Naive thymus-derived CD8-positive, alpha-beta T cell (primary cell): ENCODE results near the gene EXPH5. TPM values are rescaled to one million over a fixed set of nuclear protein-coding genes. Genes with fewer than 3 reads are reported as not detected.
"Not testable (repeated sequence)": the region's sequence is repeated elsewhere in the genome, so short reads cannot be mapped to it uniquely, and the experiment has no call there.

Source experiments
- ATAC-seq, 2 donors: fragments of 150-1000 bp; cut with Tn5 transposase in 1 of 2; sonication (Bioruptor Pico), chemical (Tn5 transposase) in 1 of 2; 1 replicate in 1 of 2; 2 replicates in 1 of 2; pipeline ENCODE4 v1.10.0; 2021; ENCODE audit warnings: mild to moderate bottlenecking in 2 of 2, moderate library complexity in 2 of 2
- POLR2A ChIA-PET: fragments of 350-600 bp; sonication (Branson Sonifier 250); formaldehyde crosslinking; loops from one replicate; lab custom pipeline; 2021; ENCODE audit warnings: antibody characterized with exemption; lab: Charles Lee
- DNase-seq, 10 donors: peaks; one replicate each; pipeline versions ENCODE4 v3.0.0 to v3.0.0-alpha.2; 2020 to 2022
- H3K27ac Mint-ChIP-seq, 10 donors: one replicate each; pipeline ENCODE4 v1.8.0; 2020 to 2022; ENCODE audit warnings: mild to moderate bottlenecking in 10 of 10, mixed read lengths in 10 of 10, moderate library complexity in 4 of 10, inconsistent platforms in 1 of 10
- H3K27me3 Mint-ChIP-seq, 5 donors: one replicate each; pipeline ENCODE4 v1.8.0; 2021 to 2022; ENCODE audit warnings: mixed read lengths in 5 of 5
- H3K36me3 Mint-ChIP-seq, 3 donors: one replicate each; pipeline ENCODE4 v1.8.0; 2020 to 2022; ENCODE audit warnings: mixed read lengths in 3 of 3, mild to moderate bottlenecking in 2 of 3, inconsistent platforms in 1 of 3
- H3K4me1 Mint-ChIP-seq, 4 donors: one replicate each; pipeline ENCODE4 v1.8.0; 2021 to 2022; ENCODE audit warnings: mixed read lengths in 4 of 4
- H3K4me3 Mint-ChIP-seq, 10 donors: one replicate each; pipeline ENCODE4 v1.8.0; 2020 to 2022; ENCODE audit warnings: mild to moderate bottlenecking in 10 of 10, mixed read lengths in 10 of 10, moderate library complexity in 6 of 10, inconsistent platforms in 1 of 10
- H3K9me3 Mint-ChIP-seq, 9 donors: one replicate each; pipeline ENCODE4 v1.8.0; 2020 to 2022; ENCODE audit warnings: mixed read lengths in 9 of 9, mild to moderate bottlenecking in 3 of 9, inconsistent platforms in 1 of 9, moderate library complexity in 1 of 9
- polyA plus RNA-seq, 3 donors: library from polyadenylated mRNA; unstranded; fragments of 300-500 nt; fragmentation: Illumina TruSeq; gene quantifications; one replicate each; pipeline ENCODE4 v1.2.3, GENCODE V29; 2021
- total RNA-seq, 8 experiments: library from RNA in 2 of 8; stranded (reverse) in 2 of 8; gene quantifications; one replicate each; pipeline ENCODE4 v1.2.3 and lab custom pipeline; 2021 to 2026

Gene EXPH5
- total and polyA plus RNA-seq, 5 experiments from 2014 or later: 0.82 to 8.7 (median 2.3) TPM

DNA sequence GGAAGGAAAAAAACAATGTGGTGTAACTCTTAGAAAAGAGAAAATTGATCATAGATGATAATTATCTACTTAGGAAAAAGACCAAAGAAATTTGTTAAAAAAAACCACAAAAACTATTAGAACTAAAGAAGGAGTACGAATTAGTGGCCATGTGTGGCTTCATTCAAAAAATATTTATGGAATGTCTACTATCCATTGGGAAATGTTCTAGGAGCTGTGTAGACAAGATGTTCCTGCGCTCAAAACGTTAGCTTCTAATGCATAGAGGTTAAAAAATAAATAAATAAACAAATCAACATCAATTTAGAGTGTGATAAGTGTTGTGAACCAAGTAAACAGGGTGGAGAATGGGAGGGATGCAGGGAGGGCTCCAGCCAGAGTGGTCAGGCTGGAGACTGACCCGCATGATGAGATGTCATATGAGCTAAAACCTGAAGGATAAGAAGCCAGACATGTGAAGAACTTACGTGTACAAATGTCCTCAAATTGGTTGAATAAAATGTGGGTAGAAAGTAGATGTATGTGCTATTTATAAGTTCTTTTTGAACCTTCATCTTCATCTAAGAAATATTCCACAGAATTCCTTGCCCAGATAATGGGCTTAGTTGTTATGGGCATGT, 4.3 kb upstream of the EXPH5 start:
- Mint-ChIP-seq H3K4me3 (no peak overlapping the region), H3K9me3 (no peaks in the 10 kb centered on the region), H3K36me3 (peaks cover 0 to 5% (median 0%) of the 10 kb centered on the region in 3 donors), H3K4me1 (peaks cover 4 to 13% (median 8%) of the 10 kb centered on the region in 4 donors), H3K27me3 (peaks cover 0 to 20% (median 0%) of the 10 kb centered on the region in 5 donors), H3K27ac (no peak overlapping the region)
- ATAC-seq: no peak
- POLR2A ChIA-PET: no interaction called here
- no peak for DNase-seq

GRCh38 chr11:108596701-108597100, 3.1 kb upstream of the EXPH5 start:
- H3K27me3 Mint-ChIP-seq: peaks cover 0 to 22% (median 0%) of the 10 kb centered on the region in 5 donors
- DNase-seq: no peak
- no peak overlapping the region for H3K27ac Mint-ChIP-seq
- POLR2A ChIA-PET: no interaction called here
- peaks cover 0 to 5% (median 0%) of the 10 kb centered on the region in 3 donors for H3K36me3 Mint-ChIP-seq
- ATAC-seq: no peak
- no peaks in the 10 kb centered on the region for H3K9me3 Mint-ChIP-seq
- no peak overlapping the region for H3K4me3 Mint-ChIP-seq
- H3K4me1 Mint-ChIP-seq: peaks cover 9 to 25% (median 19%) of the 10 kb centered on the region in 4 donors

DNA sequence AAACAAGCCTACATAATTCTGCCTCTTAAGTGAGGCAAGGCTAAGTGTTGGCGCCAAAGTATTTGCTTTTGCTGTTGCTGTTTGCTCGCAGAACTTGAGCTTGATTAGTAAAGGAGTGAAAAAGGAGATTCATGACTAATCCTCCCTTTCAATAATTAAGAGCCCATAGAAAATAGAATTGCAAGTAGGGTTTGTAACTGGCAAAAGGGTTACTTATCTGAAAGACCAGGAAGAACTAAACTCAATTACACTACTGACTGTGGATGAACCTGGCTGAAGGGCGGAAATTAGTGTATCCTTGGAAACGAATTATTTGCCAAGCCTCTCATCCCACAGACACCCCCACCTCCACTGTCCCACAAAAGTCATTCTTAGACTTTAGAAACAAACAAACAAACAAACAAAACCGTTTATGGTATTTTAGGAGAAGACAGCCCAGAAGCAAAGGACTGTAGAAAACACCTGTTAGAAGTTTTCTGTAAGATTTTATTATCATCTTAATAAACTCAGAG, 411 bp upstream of the EXPH5 start:
- Mint-ChIP-seq H3K27me3 (peaks cover 0 to 22% (median 0%) of the 10 kb centered on the region in 5 donors), H3K4me3 (peak overlapping the region; percentile 89 to 99 (median 96)), H3K9me3 (no peaks in the 10 kb centered on the region), H3K36me3 (peaks cover 0 to 5% (median 0%) of the 10 kb centered on the region in 3 donors), H3K27ac (peak overlapping the region in 9 of 10 donors; percentile 9 to 98 (median 94)), H3K4me1 (peaks cover 9 to 25% (median 20%) of the 10 kb centered on the region in 4 donors)
- no peak for ATAC-seq
- no peak for DNase-seq
- POLR2A ChIA-PET: interaction anchor here (1.5 kb wide), 1 partner anchor 71 kb away, joined by 3 read pairs; the partner anchor contains the start of gene DDX10

GRCh38 chr11:108592591-108593213, 866 bp downstream of the EXPH5 start:
- POLR2A ChIA-PET: interaction anchor here (1.1 to 1.5 kb wide), 4 partner anchors 13 to 126 kb away, joined by 3 to 5 read pairs (median 3); partner anchors contain the start of genes C11orf65, DDX10 and POGLUT3
- H3K9me3 Mint-ChIP-seq: no peaks in the 10 kb centered on the region
- ATAC-seq: peak; percentile 19 to 46
- H3K27me3 Mint-ChIP-seq: peaks cover 0 to 19% (median 0%) of the 10 kb centered on the region in 5 donors
- peaks cover 0 to 5% (median 0%) of the 10 kb centered on the region in 3 donors for H3K36me3 Mint-ChIP-seq
- DNase-seq: peak in 9 of 10 donors; percentile 9 to 68 (median 31)
- peaks cover 9 to 25% (median 20%) of the 10 kb centered on the region in 4 donors for H3K4me1 Mint-ChIP-seq
- H3K4me3 Mint-ChIP-seq: peak overlapping the region; percentile 89 to 99 (median 96)
- H3K27ac Mint-ChIP-seq: peak overlapping the region; percentile 50 to 96 (median 90)

- Mint-ChIP-seq H3K4me3 (peak overlapping the region; percentile 89 to 99 (median 96)), H3K27ac (peak overlapping the region in 2 of 10 donors; percentile 7 to 96), H3K36me3 (peaks cover 0 to 5% (median 0%) of the 10 kb centered on the region in 3 donors), H3K9me3 (no peaks in the 10 kb centered on the region), H3K4me1 (peaks cover 11 to 25% (median 20%) of the 10 kb centered on the region in 4 donors), H3K27me3 (peaks cover 0 to 17% (median 0%) of the 10 kb centered on the region in 5 donors)
- no peak for ATAC-seq
- DNase-seq: no peak
- POLR2A ChIA-PET: no interaction called here
Observed at GRCh38 chr11:108591893-108592292, 1.7 kb downstream of the EXPH5 start.

- DNase-seq (no peak), ATAC-seq (no peak)
- H3K36me3 Mint-ChIP-seq: peaks cover 0 to 5% (median 0%) of the 10 kb centered on the region in 3 donors
- H3K27ac Mint-ChIP-seq: no peak overlapping the region
- no peak overlapping the region for H3K4me3 Mint-ChIP-seq
- POLR2A ChIA-PET: no interaction called here
- H3K4me1 Mint-ChIP-seq: peaks cover 11 to 24% (median 20%) of the 10 kb centered on the region in 4 donors
- no peaks in the 10 kb centered on the region for H3K9me3 Mint-ChIP-seq
- H3K27me3 Mint-ChIP-seq: peaks cover 0 to 6% (median 0%) of the 10 kb centered on the region in 5 donors
Observed at GRCh38 chr11:108589136-108589535, 4.4 kb downstream of the EXPH5 start.

DNA sequence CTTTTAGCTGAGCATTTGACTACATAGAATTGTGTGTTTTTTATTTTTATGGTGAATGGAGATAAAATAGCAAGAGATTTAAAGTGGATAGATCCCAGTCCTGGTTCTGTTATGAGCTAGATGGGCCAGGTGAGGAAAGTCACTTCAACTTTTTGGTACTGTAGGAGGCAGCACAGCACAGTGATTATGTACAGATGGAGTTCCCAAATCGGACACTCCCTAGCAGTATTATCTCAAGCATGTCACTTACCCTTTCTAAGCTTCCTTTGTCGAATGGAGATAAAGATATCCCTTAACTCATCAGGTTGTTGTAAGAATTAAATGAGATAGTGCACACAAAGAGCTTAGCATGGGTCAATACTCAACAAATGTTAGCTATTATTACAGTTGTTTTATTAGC, 5.3 kb downstream of the EXPH5 start:
- peaks cover 0 to 4% (median 0%) of the 10 kb centered on the region in 5 donors for H3K27me3 Mint-ChIP-seq
- H3K36me3 Mint-ChIP-seq: peaks cover 0 to 2% (median 0%) of the 10 kb centered on the region in 3 donors
- H3K4me3 Mint-ChIP-seq: no peak overlapping the region
- ATAC-seq: no peak
- DNase-seq: no peak
- no peak overlapping the region for H3K27ac Mint-ChIP-seq
- POLR2A ChIA-PET: no interaction called here
- H3K9me3 Mint-ChIP-seq: no peaks in the 10 kb centered on the region
- peaks cover 7 to 16% (median 13%) of the 10 kb centered on the region in 4 donors for H3K4me1 Mint-ChIP-seq

DNA sequence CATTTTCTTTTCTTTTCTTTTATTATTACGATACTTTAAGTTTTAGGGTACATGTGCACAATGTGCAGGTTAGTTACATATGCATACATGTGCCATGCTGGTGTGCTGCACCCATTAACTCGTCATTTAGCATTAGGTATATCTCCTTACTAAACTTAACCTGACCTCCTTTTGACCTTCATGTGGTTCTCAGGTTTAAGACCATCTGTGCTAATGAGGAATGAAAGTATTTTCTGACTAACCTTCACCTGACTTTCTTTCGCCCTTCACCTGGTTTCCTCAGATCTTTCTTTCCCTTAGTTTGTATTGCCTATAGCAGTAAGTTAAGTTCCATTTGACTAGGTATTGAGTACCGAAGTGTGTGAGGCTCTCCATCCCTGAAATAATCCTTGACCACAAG, 6.5 kb downstream of the EXPH5 start:
- H3K27ac Mint-ChIP-seq: no peak overlapping the region
- H3K9me3 Mint-ChIP-seq: no peaks in the 10 kb centered on the region
- POLR2A ChIA-PET: no interaction called here
- peaks cover 0 to 2% (median 0%) of the 10 kb centered on the region in 5 donors for H3K27me3 Mint-ChIP-seq
- ATAC-seq (no peak), DNase-seq (no peak)
- H3K36me3 Mint-ChIP-seq: no peaks in the 10 kb centered on the region
- H3K4me3 Mint-ChIP-seq: no peak overlapping the region
- H3K4me1 Mint-ChIP-seq: peaks cover 2 to 6% (median 4%) of the 10 kb centered on the region in 4 donors

DNA sequence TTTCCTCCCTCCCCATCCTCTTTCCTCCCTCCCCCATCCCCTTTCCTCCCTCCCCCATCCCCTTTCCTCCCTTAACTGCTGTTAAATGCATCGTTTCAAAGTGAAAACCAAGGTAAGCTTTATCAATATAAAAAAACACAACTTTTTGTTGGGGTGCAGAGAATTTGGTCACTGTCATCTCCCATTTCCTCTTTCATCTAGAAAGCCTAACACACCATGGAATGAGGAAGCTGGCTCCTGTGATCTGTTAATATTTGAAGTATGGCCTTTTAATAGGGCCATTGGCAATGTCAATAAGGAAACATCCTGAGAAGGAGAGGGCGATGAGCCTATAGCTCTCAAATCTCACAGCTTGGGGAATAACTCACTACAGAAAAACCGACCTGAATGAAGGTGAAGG, 7.0 kb downstream of the EXPH5 start:
- POLR2A ChIA-PET: no interaction called here
- no peaks in the 10 kb centered on the region for H3K36me3 Mint-ChIP-seq
- H3K27me3 Mint-ChIP-seq: no peaks in the 10 kb centered on the region
- H3K4me1 Mint-ChIP-seq: peaks cover 0 to 2% (median under 1%) of the 10 kb centered on the region in 4 donors
- no peak for DNase-seq
- no peak for ATAC-seq
- no peaks in the 10 kb centered on the region for H3K9me3 Mint-ChIP-seq
- no peak overlapping the region for H3K4me3 Mint-ChIP-seq
- H3K27ac Mint-ChIP-seq: no peak overlapping the region

DNA sequence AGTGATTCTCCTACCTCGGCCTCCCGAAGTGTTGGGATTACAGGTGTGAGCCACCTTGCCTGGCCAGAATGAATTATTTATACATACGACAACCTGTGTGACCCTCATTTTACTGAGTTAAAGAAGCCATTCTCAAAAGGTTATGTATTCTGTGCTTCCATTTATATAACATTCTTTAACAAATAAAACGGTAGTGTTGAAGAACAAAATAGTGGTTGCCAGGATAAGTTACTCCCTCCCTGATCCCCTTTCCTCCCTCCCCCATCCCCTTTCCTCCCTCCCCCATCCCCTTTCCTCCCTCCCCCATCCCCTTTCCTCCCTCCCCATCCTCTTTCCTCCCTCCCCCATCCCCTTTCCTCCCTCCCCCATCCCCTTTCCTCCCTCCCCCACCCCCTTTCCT, 7.4 kb downstream of the EXPH5 start:
- POLR2A ChIA-PET, DNase-seq, H3K27ac Mint-ChIP-seq, H3K4me1 Mint-ChIP-seq, H3K36me3 Mint-ChIP-seq, ATAC-seq, H3K9me3 Mint-ChIP-seq, H3K4me3 Mint-ChIP-seq, H3K27me3 Mint-ChIP-seq: not testable (repeated sequence)

DNA sequence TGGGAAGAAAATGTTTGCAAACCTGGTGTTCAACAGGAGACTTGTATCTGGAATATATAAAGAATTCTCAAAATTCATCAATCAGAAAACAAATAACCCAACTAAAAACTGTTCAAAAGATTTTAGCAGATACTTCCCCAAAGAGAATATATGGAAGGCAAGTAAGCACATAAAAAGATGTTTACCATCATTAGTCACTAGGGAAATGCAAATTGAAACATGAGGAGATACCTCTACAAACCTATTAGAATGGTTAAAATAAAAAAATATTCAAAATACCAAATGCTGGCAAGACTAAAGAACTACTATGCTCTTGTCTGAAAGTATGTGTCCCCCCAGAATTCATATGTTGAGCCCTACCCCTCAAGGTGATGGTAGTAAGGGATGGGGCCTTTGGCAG, 8.6 kb downstream of the EXPH5 start:
- no peak overlapping the region for H3K4me3 Mint-ChIP-seq
- DNase-seq (no peak), ATAC-seq (no peak)
- POLR2A ChIA-PET: no interaction called here
- peaks cover 0 to 2% (median 0%) of the 10 kb centered on the region in 4 donors for H3K4me1 Mint-ChIP-seq
- H3K27me3 Mint-ChIP-seq: peaks cover 0 to 2% (median 1%) of the 10 kb centered on the region in 5 donors
- H3K36me3 Mint-ChIP-seq: no peaks in the 10 kb centered on the region
- peak overlapping the region in 1 of 10 donors; percentile 13 for H3K27ac Mint-ChIP-seq
- no peaks in the 10 kb centered on the region for H3K9me3 Mint-ChIP-seq

DNA sequence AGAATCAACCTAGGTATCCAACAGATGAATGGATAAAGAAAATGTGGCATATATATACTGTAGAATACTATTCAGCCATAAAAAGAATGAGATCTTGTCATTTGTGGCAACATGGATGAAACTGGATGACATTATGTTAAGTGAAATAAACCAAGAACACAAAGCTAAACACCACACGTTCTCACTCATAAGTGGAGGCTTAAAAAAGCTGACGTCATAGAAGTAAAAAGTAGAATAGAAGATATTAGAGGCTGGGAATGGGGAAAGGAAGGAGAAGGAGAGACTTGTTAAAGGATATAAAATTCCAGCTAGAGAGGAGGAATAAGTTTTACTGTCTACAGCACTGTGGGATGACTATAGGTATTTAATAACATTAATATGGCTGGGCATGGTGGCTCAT, 12.9 kb downstream of the EXPH5 start:
- DNase-seq: no peak
- POLR2A ChIA-PET: no interaction called here
- H3K4me1 Mint-ChIP-seq: no peaks in the 10 kb centered on the region
- no peak overlapping the region for H3K4me3 Mint-ChIP-seq
- no peak overlapping the region for H3K27ac Mint-ChIP-seq
- peaks cover 0 to 12% (median 2%) of the 10 kb centered on the region in 5 donors for H3K27me3 Mint-ChIP-seq
- peaks cover 0 to 18% (median 6%) of the 10 kb centered on the region in 3 donors for H3K36me3 Mint-ChIP-seq
- H3K9me3 Mint-ChIP-seq: no peaks in the 10 kb centered on the region
- no peak for ATAC-seq

DNA sequence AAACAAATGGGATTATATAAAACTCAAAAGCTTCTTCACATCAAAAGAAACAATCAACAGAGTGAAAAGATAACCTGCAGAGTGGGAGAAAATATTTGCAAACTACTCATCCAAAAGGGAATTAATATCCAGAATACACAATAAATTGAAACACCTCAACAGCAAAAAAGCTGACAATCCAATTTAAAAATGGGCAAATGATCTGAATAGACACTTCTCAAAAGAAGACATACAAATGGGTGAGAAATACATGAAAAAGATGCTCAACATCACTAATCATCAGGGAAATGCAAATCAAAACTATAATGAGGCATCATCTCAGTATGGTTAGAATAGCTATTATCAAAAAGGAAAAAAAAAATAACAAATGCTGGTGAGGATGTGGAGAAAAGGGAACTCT, 13.5 kb downstream of the EXPH5 start:
- H3K36me3 Mint-ChIP-seq: peaks cover 0 to 22% (median 9%) of the 10 kb centered on the region in 3 donors
- H3K9me3 Mint-ChIP-seq: peaks cover 0 to 1% (median 0%) of the 10 kb centered on the region in 9 donors
- H3K4me1 Mint-ChIP-seq: no peaks in the 10 kb centered on the region
- H3K27me3 Mint-ChIP-seq: peaks cover 0 to 12% (median 2%) of the 10 kb centered on the region in 5 donors
- H3K4me3 Mint-ChIP-seq: no peak overlapping the region
- POLR2A ChIA-PET: no interaction called here
- ATAC-seq (no peak), DNase-seq (no peak)
- no peak overlapping the region for H3K27ac Mint-ChIP-seq
